HEK293T (cell line): Measurements from ENCODE around the gene LRRC1.

Source experiments
- BHLHE40 ChIP-seq: fragments of 450-650 bp; IDR thresholded peaks from 2 replicates; pipeline ENCODE4 v1.6.1; 2016; ENCODE audit warnings: mild to moderate bottlenecking, moderate library complexity, borderline replicate concordance
- CTBP1 ChIP-seq: fragments of 450-650 bp; IDR thresholded peaks from 2 replicates; pipeline ENCODE4 v1.6.1; 2016; ENCODE audit warnings: borderline replicate concordance
- FOXM1 ChIP-seq: fragments of 450-650 bp; IDR thresholded peaks from 2 replicates; pipeline ENCODE4 v1.6.1; 2017; ENCODE audit warnings: mild to moderate bottlenecking, borderline replicate concordance
- L3MBTL2 ChIP-seq: fragments of 450-650 bp; conservative IDR thresholded peaks from 2 replicates; pipeline ENCODE4 v1.6.1; 2016; ENCODE audit warnings: mild to moderate bottlenecking
- NFRKB ChIP-seq: fragments of 450-650 bp; IDR thresholded peaks from 2 replicates; pipeline ENCODE4 v1.6.1; 2016; ENCODE audit warnings: mild to moderate bottlenecking, moderate library complexity
- SUZ12 ChIP-seq: fragments of 450-650 bp; IDR thresholded peaks from 2 replicates; pipeline ENCODE4 v1.6.1; 2016; ENCODE audit warnings: mild to moderate bottlenecking
- TARDBP ChIP-seq: fragments of 450-650 bp; IDR thresholded peaks from 2 replicates; pipeline ENCODE4 v1.6.1; 2016

GRCh38 chr6:53831081-53831869 lies 36.5 kb downstream of the LRRC1 start:
- TF ChIP-seq CTBP1 (no peak), SUZ12 (no peak), L3MBTL2 (no peak), NFRKB (no peak), FOXM1 (no peak), TARDBP (no peak), BHLHE40 (no peak)
